ENCODE measurements around the gene RBM15.
A peak's percentile ranks its signal among the peaks of the same experiment; 100 is the strongest.

Gene RBM15

GRCh38 chr1:110309139-110309538 lies 30.0 kb upstream of the RBM15 start:
- Histone ChIP-seq H3K4me3 (ENCODE audit: low read length) (no peak overlapping the region), H3K9me3 (ENCODE audit: insufficient read depth, low read depth, low read length) (no peaks in the 10 kb centered on the region), H3K9ac (ENCODE audit: low read depth, low read length) (no peak overlapping the region), H3K4me1 (ENCODE audit: insufficient read depth, low read length) (no peaks in the 10 kb centered on the region), H3K36me3 (ENCODE audit: insufficient read depth, low read depth, low read length) (no peaks in the 10 kb centered on the region), H3K27ac (ENCODE audit: low read length) (no peak overlapping the region), H3K27me3 (ENCODE audit: insufficient read depth, low read length) (no peaks in the 10 kb centered on the region)

- no peaks in the 10 kb centered on the region for H3K27me3 ChIP-seq (ENCODE audit: insufficient read depth, low read length)
- H3K9me3 ChIP-seq (ENCODE audit: insufficient read depth, low read depth, low read length), result no peaks in the 10 kb centered on the region
- H3K27ac ChIP-seq (ENCODE audit: low read length), result no peak overlapping the region
- no peak overlapping the region for H3K4me3 ChIP-seq (ENCODE audit: low read length)
- H3K4me1 ChIP-seq (ENCODE audit: insufficient read depth, low read length), result no peaks in the 10 kb centered on the region
- H3K36me3 ChIP-seq (ENCODE audit: insufficient read depth, low read depth, low read length), result no peaks in the 10 kb centered on the region
- H3K9ac ChIP-seq (ENCODE audit: low read depth, low read length), result no peak overlapping the region
These were observed 29.4 kb upstream of the RBM15 start for GRCh38 chr1:110309767-110310166.

- H3K4me1 ChIP-seq (ENCODE audit: insufficient read depth, low read length), result no peaks in the 10 kb centered on the region
- H3K9ac ChIP-seq (ENCODE audit: low read depth, low read length), result no peak overlapping the region
- H3K4me3 ChIP-seq (ENCODE audit: low read length), result no peak overlapping the region
- H3K9me3 ChIP-seq (ENCODE audit: insufficient read depth, low read depth, low read length), result no peaks in the 10 kb centered on the region
- no peak overlapping the region for H3K27ac ChIP-seq (ENCODE audit: low read length)
- no peaks in the 10 kb centered on the region for H3K27me3 ChIP-seq (ENCODE audit: insufficient read depth, low read length)
- H3K36me3 ChIP-seq (ENCODE audit: insufficient read depth, low read depth, low read length), result no peaks in the 10 kb centered on the region
These were observed 28.9 kb upstream of the RBM15 start for GRCh38 chr1:110310300-110310699.

GRCh38 chr1:110312188-110313121 lies 26.7 kb upstream of the RBM15 start:
- Histone ChIP-seq H3K27ac (ENCODE audit: low read length) (no peak overlapping the region), H3K4me1 (ENCODE audit: insufficient read depth, low read length) (no peaks in the 10 kb centered on the region), H3K9me3 (ENCODE audit: insufficient read depth, low read depth, low read length) (no peaks in the 10 kb centered on the region), H3K27me3 (ENCODE audit: insufficient read depth, low read length) (no peaks in the 10 kb centered on the region), H3K4me3 (ENCODE audit: low read length) (peak overlapping the region; percentile 43; the same call in 1 of the 2 replicates), H3K36me3 (ENCODE audit: insufficient read depth, low read depth, low read length) (no peaks in the 10 kb centered on the region), H3K9ac (ENCODE audit: low read depth, low read length) (no peak overlapping the region)

- no peaks in the 10 kb centered on the region for H3K4me1 ChIP-seq (ENCODE audit: insufficient read depth, low read length)
- no peak overlapping the region for H3K4me3 ChIP-seq (ENCODE audit: low read length)
- H3K27me3 ChIP-seq (ENCODE audit: insufficient read depth, low read length), result no peaks in the 10 kb centered on the region
- H3K36me3 ChIP-seq (ENCODE audit: insufficient read depth, low read depth, low read length), result no peaks in the 10 kb centered on the region
- no peaks in the 10 kb centered on the region for H3K9me3 ChIP-seq (ENCODE audit: insufficient read depth, low read depth, low read length)
- H3K27ac ChIP-seq (ENCODE audit: low read length), result no peak overlapping the region
- H3K9ac ChIP-seq (ENCODE audit: low read depth, low read length), result no peak overlapping the region
These were observed 22.4 kb upstream of the RBM15 start for GRCh38 chr1:110316735-110317134.

- Histone ChIP-seq H3K27me3 (ENCODE audit: insufficient read depth, low read length) (no peaks in the 10 kb centered on the region), H3K9ac (ENCODE audit: low read depth, low read length) (no peak overlapping the region), H3K27ac (ENCODE audit: low read length) (no peak overlapping the region), H3K4me1 (ENCODE audit: insufficient read depth, low read length) (no peaks in the 10 kb centered on the region), H3K4me3 (ENCODE audit: low read length) (no peak overlapping the region), H3K36me3 (ENCODE audit: insufficient read depth, low read depth, low read length) (no peaks in the 10 kb centered on the region), H3K9me3 (ENCODE audit: insufficient read depth, low read depth, low read length) (no peaks in the 10 kb centered on the region)
These were observed 21.1 kb upstream of the RBM15 start for GRCh38 chr1:110318046-110318445.

GRCh38 chr1:110319332-110320167 lies 19.6 kb upstream of the RBM15 start:
- no peak overlapping the region for H3K9ac ChIP-seq (ENCODE audit: low read depth, low read length)
- H3K9me3 ChIP-seq (ENCODE audit: insufficient read depth, low read depth, low read length), result no peaks in the 10 kb centered on the region
- no peaks in the 10 kb centered on the region for H3K36me3 ChIP-seq (ENCODE audit: insufficient read depth, low read depth, low read length)
- H3K27ac ChIP-seq (ENCODE audit: low read length), result no peak overlapping the region
- H3K4me1 ChIP-seq (ENCODE audit: insufficient read depth, low read length), result no peaks in the 10 kb centered on the region
- H3K27me3 ChIP-seq (ENCODE audit: insufficient read depth, low read length), result no peaks in the 10 kb centered on the region
- no peak overlapping the region for H3K4me3 ChIP-seq (ENCODE audit: low read length)

- H3K9me3 ChIP-seq (ENCODE audit: insufficient read depth, low read depth, low read length), result no peaks in the 10 kb centered on the region
- no peaks in the 10 kb centered on the region for H3K4me1 ChIP-seq (ENCODE audit: insufficient read depth, low read length)
- no peaks in the 10 kb centered on the region for H3K27me3 ChIP-seq (ENCODE audit: insufficient read depth, low read length)
- no peaks in the 10 kb centered on the region for H3K36me3 ChIP-seq (ENCODE audit: insufficient read depth, low read depth, low read length)
- H3K27ac ChIP-seq (ENCODE audit: low read length), result no peak overlapping the region
- H3K9ac ChIP-seq (ENCODE audit: low read depth, low read length), result no peak overlapping the region
- no peak overlapping the region for H3K4me3 ChIP-seq (ENCODE audit: low read length)
These were observed 19.0 kb upstream of the RBM15 start for GRCh38 chr1:110320168-110320518.

- Histone ChIP-seq H3K9ac (ENCODE audit: low read depth, low read length) (no peak overlapping the region), H3K36me3 (ENCODE audit: insufficient read depth, low read depth, low read length) (no peaks in the 10 kb centered on the region), H3K9me3 (ENCODE audit: insufficient read depth, low read depth, low read length) (no peaks in the 10 kb centered on the region), H3K27me3 (ENCODE audit: insufficient read depth, low read length) (no peaks in the 10 kb centered on the region), H3K4me3 (ENCODE audit: low read length) (no peak overlapping the region), H3K4me1 (ENCODE audit: insufficient read depth, low read length) (no peaks in the 10 kb centered on the region), H3K27ac (ENCODE audit: low read length) (no peak overlapping the region)
These were observed 18.1 kb upstream of the RBM15 start for GRCh38 chr1:110321045-110321444.

GRCh38 chr1:110321846-110322245 lies 17.3 kb upstream of the RBM15 start:
- H3K9ac ChIP-seq (ENCODE audit: low read depth, low read length), result no peak overlapping the region
- H3K27ac ChIP-seq (ENCODE audit: low read length), result no peak overlapping the region
- H3K27me3 ChIP-seq (ENCODE audit: insufficient read depth, low read length), result no peaks in the 10 kb centered on the region
- no peaks in the 10 kb centered on the region for H3K4me1 ChIP-seq (ENCODE audit: insufficient read depth, low read length)
- H3K36me3 ChIP-seq (ENCODE audit: insufficient read depth, low read depth, low read length), result no peaks in the 10 kb centered on the region
- no peaks in the 10 kb centered on the region for H3K9me3 ChIP-seq (ENCODE audit: insufficient read depth, low read depth, low read length)
- no peak overlapping the region for H3K4me3 ChIP-seq (ENCODE audit: low read length)

- H3K9me3 ChIP-seq (ENCODE audit: insufficient read depth, low read depth, low read length), result no peaks in the 10 kb centered on the region
- no peaks in the 10 kb centered on the region; the same call in 1 of the 2 replicates for H3K4me1 ChIP-seq (ENCODE audit: insufficient read depth, low read length)
- H3K27me3 ChIP-seq (ENCODE audit: insufficient read depth, low read length), result no peaks in the 10 kb centered on the region
- no peak overlapping the region for H3K4me3 ChIP-seq (ENCODE audit: low read length)
- H3K27ac ChIP-seq (ENCODE audit: low read length), result no peak overlapping the region
- H3K9ac ChIP-seq (ENCODE audit: low read depth, low read length), result no peak overlapping the region
- no peaks in the 10 kb centered on the region for H3K36me3 ChIP-seq (ENCODE audit: insufficient read depth, low read depth, low read length)
These were observed 14.5 kb upstream of the RBM15 start for GRCh38 chr1:110324667-110325066.

- Histone ChIP-seq H3K36me3 (ENCODE audit: insufficient read depth, low read depth, low read length) (no peaks in the 10 kb centered on the region), H3K9ac (ENCODE audit: low read depth, low read length) (no peak overlapping the region), H3K9me3 (ENCODE audit: insufficient read depth, low read depth, low read length) (no peaks in the 10 kb centered on the region), H3K4me3 (ENCODE audit: low read length) (no peak overlapping the region), H3K4me1 (ENCODE audit: insufficient read depth, low read length) (no peaks in the 10 kb centered on the region; the same call in 1 of the 2 replicates), H3K27me3 (ENCODE audit: insufficient read depth, low read length) (no peaks in the 10 kb centered on the region), H3K27ac (ENCODE audit: low read length) (no peak overlapping the region)
These were observed 12.4 kb upstream of the RBM15 start for GRCh38 chr1:110326826-110327225.

All from iPS-20b (cell line).